Measurements from ENCODE around the gene RBFOX1.

Gene RBFOX1

DNA sequence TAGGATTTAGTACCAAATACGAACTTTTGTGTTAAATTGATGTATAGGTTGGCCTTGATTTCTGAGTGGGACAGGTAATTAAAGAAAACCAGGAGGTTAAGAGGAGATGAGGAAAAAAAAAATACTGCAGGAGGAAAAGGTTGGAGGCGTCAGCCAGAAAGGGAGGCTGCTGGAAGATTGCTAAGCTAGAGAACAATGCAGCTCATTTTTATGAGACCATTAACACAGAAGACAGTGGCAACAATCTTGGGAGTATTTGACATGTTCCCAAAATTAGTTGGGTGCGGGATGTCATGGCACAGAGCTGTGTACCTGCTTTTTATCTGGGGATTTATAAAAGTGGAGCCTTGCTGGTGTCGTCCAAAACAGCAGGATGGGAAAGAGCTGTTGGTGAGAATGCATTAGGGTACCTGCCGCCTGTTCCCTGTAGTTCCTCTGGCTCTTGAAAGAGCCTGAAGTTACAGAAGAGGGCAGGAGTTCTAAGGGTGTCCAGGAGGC is 229.3 kb downstream of the RBFOX1 start:
- in situ Hi-C loops (cut with HindIII; ENCODE audit: low sequenced_read_pairs) = no loop called here
- TF ChIP-seq, protein P1, sequence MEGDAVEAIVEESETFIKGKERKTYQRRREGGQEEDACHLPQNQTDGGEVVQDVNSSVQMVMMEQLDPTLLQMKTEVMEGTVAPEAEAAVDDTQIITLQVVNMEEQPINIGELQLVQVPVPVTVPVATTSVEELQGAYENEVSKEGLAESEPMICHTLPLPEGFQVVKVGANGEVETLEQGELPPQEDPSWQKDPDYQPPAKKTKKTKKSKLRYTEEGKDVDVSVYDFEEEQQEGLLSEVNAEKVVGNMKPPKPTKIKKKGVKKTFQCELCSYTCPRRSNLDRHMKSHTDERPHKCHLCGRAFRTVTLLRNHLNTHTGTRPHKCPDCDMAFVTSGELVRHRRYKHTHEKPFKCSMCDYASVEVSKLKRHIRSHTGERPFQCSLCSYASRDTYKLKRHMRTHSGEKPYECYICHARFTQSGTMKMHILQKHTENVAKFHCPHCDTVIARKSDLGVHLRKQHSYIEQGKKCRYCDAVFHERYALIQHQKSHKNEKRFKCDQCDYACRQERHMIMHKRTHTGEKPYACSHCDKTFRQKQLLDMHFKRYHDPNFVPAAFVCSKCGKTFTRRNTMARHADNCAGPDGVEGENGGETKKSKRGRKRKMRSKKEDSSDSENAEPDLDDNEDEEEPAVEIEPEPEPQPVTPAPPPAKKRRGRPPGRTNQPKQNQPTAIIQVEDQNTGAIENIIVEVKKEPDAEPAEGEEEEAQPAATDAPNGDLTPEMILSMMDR (IDR thresholded peaks at IDR 0.05; ENCODE audit: low read depth, low read length) = no peak
- DNase-seq (ENCODE audit: low read depth, low spot score) = no peak
- H3K4me3 ChIP-seq (ENCODE audit: low read depth, low read length) = no peak overlapping the region

DNA sequence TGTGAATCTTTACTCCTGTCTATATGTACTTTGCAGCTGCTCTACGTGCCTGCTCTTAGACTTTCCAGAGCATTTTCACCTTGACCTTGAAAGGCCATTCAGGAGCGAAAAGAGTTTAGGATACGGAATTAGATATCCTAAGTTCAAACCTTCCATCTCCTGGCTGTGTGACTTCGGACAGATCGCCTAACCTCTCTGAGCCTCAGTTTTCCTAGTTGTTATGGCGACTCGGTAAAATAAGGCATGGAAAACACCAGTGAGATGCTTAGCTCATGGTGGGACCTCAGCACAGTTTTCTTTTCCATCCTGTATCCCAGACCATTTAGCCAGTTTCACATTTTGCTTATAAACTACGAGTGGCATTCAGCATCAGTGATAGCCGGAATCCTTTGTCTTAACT is 233.7 kb downstream of the RBFOX1 start:
- no peak overlapping the region for H3K4me3 ChIP-seq (ENCODE audit: low read depth, low read length)
- TF ChIP-seq, protein P1 (IDR thresholded peaks at IDR 0.05; ENCODE audit: low read depth, low read length) = no peak
- in situ Hi-C loops (cut with HindIII; ENCODE audit: low sequenced_read_pairs) = no loop called here
- DNase-seq (ENCODE audit: low read depth, low spot score) = no peak

DNA sequence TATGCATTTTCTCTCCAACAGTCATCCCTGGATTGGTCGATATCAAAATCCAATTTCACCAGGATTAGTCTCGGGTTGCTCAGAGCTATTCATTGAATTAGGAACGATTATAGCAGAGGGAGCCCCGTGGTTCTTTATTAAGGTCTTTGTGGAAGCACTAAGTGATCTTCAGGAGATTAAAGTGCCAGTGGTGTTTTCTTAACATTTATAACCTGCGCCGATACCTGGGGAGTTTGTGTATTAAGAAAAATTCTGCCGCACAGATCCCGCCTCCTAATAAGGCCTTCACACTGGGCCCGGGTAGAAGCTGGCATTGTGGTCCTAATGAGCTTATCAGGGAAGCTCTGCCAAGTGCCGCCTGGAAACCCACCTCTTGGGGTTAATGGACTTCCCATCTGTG is 238.7 kb downstream of the RBFOX1 start:
- H3K4me3 ChIP-seq (ENCODE audit: low read depth, low read length) = no peak overlapping the region
- DNase-seq (ENCODE audit: low read depth, low spot score) = no peak
- TF ChIP-seq, protein P1 (IDR thresholded peaks at IDR 0.05; ENCODE audit: low read depth, low read length) = no peak
- in situ Hi-C loops (cut with HindIII; ENCODE audit: low sequenced_read_pairs) = no loop called here

DNA sequence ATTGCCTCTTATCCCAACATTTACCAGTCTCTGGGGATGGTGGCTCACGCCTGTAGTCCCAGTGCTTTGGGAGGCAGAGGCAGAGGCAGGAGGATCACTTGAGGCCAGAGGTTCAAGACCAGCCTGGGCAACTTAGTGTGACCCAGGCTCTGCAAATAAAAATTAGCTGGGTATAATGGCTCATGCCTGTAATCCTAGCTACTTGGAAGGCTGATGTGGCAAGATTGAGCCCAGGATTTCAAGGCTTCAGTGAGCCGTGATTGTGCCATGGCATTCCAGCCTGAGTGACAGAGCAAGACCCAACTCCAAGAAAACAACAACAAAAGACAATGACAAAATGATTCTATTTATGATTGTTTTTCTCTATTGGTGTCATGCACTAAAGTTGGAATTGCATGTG is 244.9 kb downstream of the RBFOX1 start:
- in situ Hi-C loops (cut with HindIII; ENCODE audit: low sequenced_read_pairs) = no loop called here
- H3K4me3 ChIP-seq (ENCODE audit: low read depth, low read length) = no peak overlapping the region
- DNase-seq (ENCODE audit: low read depth, low spot score) = no peak
- TF ChIP-seq, protein P1 (IDR thresholded peaks at IDR 0.05; ENCODE audit: low read depth, low read length) = no peak

DNA sequence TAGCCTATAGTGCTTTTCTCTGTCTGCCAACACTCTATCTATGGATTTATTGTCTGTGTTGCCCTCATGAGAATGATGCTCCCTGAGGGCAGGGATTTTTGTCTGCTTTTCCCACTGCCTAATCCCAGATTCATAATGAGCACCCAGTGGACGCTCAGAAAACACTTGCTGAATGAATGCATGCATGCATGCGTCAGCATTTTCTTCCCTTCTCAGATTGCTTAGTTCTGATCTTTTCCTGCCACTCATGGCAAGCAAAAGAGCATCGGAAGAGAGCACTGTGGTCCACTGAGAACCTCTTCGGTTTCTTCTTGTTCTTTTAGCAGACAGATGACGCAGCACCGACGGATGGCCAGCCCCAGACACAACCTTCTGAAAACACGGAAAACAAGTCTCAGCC is 246.8 kb downstream of the RBFOX1 start:
- in situ Hi-C loops (cut with HindIII; ENCODE audit: low sequenced_read_pairs) = no loop called here

DNA sequence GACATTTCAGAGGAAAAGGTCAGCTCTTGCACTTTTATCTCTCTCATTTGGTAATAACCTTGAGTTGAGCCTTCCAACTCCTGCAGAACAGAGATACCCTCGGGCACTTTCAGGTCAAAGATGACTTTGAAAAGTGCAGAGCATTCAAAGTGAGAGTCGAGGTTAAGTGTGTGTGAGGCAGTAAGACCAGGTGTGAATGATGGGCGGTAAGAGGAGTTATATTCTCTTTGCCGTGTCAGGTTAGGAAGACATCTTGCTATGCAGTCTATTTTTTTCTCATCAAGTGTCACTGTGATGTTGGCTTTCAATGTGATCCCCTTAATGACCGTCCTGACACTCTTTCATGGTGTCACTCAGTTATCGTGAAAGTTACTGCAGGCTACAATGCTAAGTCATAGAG is 248.5 kb downstream of the RBFOX1 start:
- TF ChIP-seq, protein P1 (IDR thresholded peaks at IDR 0.05; ENCODE audit: low read depth, low read length) = no peak
- no peak overlapping the region for H3K4me3 ChIP-seq (ENCODE audit: low read depth, low read length)
- in situ Hi-C loops (cut with HindIII; ENCODE audit: low sequenced_read_pairs) = no loop called here
- DNase-seq (ENCODE audit: low read depth, low spot score) = no peak

More for the DNA sequence above, 246.8 kb downstream of the RBFOX1 start:
- no peak overlapping the region for H3K4me3 ChIP-seq (ENCODE audit: low read depth, low read length)
- no peak for DNase-seq (ENCODE audit: low read depth, low spot score)
- TF ChIP-seq, protein P1 (IDR thresholded peaks at IDR 0.05; ENCODE audit: low read depth, low read length) = no peak

DNA sequence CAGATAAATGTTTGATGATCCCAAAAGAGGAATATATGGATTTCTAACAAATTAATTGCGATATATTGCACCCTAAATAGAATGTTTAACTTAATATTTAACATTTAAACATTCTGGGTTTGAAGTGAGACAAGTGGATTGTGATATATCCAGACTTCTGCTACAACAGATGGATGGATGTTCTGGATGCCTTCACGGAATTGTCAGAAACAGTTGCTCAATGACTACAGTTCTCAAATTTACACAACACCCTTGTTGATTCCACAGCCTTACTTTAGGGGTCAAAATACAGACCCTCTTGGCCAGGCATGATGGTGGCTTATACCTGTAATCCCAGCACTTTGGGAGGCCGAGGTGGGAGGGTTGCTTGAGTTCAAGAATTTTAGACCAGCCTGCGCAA is 250.8 kb downstream of the RBFOX1 start:
- TF ChIP-seq, protein P1 (IDR thresholded peaks at IDR 0.05; ENCODE audit: low read depth, low read length) = no peak
- no peak overlapping the region for H3K4me3 ChIP-seq (ENCODE audit: low read depth, low read length)
- in situ Hi-C loops (cut with HindIII; ENCODE audit: low sequenced_read_pairs) = no loop called here

More for the DNA sequence above, 250.8 kb downstream of the RBFOX1 start:
- no peak for DNase-seq (ENCODE audit: low read depth, low spot score)

Measured in astrocyte of the spinal cord (primary cell).